H1 (cell line): Measurements from ENCODE around the gene MRPL33. TPM values are rescaled to one million over a fixed set of nuclear protein-coding genes. Genes with fewer than 3 reads are reported as not detected.

Source experiments
- CTCF ChIA-PET: fragments of 300-600 bp; sonication (Branson Sonifier 250); formaldehyde crosslinking; loops from one replicate; lab custom pipeline; 2021; ENCODE audit not compliant: partially characterized antibody; lab: Charles Lee
- POLR2A ChIA-PET: fragments of 300-600 bp; sonication (Branson Sonifier 250); formaldehyde crosslinking; loops from one replicate; lab custom pipeline; 2021; ENCODE audit warnings: inconsistent platforms; ENCODE audit not compliant: partially characterized antibody; lab: Charles Lee
- DNase-seq, 2 experiments: peaks; one replicate each; pipeline versions ENCODE4 v3.0.0 to v3.0.0-alpha.2; 2010 to 2022; ENCODE audit warnings: low spot score in 2 of 2, low read depth in 1 of 2, mixed read lengths in 1 of 2
- FAIRE-seq: peaks from 2 replicates; lab custom pipeline; 2011; peaks lifted over from hg19 to GRCh38; lab: Jason Lieb, UNC
- H2AFZ ChIP-seq: 2 replicates; pipeline ENCODE4 v1.8.1; 2012; ENCODE audit warnings: low read length, inconsistent platforms
- H2AK5ac ChIP-seq: 2 replicates; pipeline ENCODE4 v1.6.1; 2013; ENCODE audit warnings: low read depth, low read length
- H2BK120ac ChIP-seq: replicated peaks from 2 replicates; pipeline ENCODE3; 2013; ENCODE audit warnings: low read depth, low read length, inconsistent platforms
- H2BK12ac ChIP-seq: 2 replicates; pipeline ENCODE4 v1.6.1; 2013; ENCODE audit warnings: low read depth, low read length
- H2BK15ac ChIP-seq: 2 replicates; pipeline ENCODE4 v1.6.1; 2013; ENCODE audit warnings: low read length
- H2BK20ac ChIP-seq: 2 replicates; pipeline ENCODE4 v1.6.1; 2013; ENCODE audit warnings: low read length
- H2BK5ac ChIP-seq: 2 replicates; pipeline ENCODE4 v1.6.1; 2013; ENCODE audit warnings: low read depth, low read length
- H3K14ac ChIP-seq: 2 replicates; pipeline ENCODE4 v1.6.1; 2013; ENCODE audit warnings: inconsistent platforms; ENCODE audit not compliant: insufficient read length
- H3K18ac ChIP-seq: 2 replicates; pipeline ENCODE4 v1.6.1; 2013; ENCODE audit warnings: low read length; ENCODE audit errors: extremely low read depth
- H3K23ac ChIP-seq: 2 replicates; pipeline ENCODE4 v1.6.1; 2013; ENCODE audit warnings: inconsistent platforms; ENCODE audit not compliant: insufficient read length
- H3K23me2 ChIP-seq: 2 replicates; pipeline ENCODE4 v1.6.1; 2013; ENCODE audit warnings: low read depth, low read length
- H3K27ac ChIP-seq: 2 replicates; pipeline ENCODE4 v1.6.1; 2011; ENCODE audit warnings: low read depth, low read length, inconsistent platforms
- H3K27me3 ChIP-seq, 4 experiments: replicated peaks in 1 of 4; 1 replicate in 1 of 4; 2 replicates in 3 of 4; pipeline versions ENCODE4 v1.6.1 to v1.8.1; 2011 to 2013; ENCODE audit warnings: low read length in 3 of 4, mild to moderate bottlenecking in 3 of 4, inconsistent platforms in 2 of 4, mixed read lengths in 2 of 4, moderate library complexity in 1 of 4; ENCODE audit not compliant: control insufficient read depth in 3 of 4, insufficient read depth in 3 of 4; ENCODE audit errors: extremely low read depth in 1 of 4
- H3K36me3 ChIP-seq, 4 experiments: 2 replicates each; pipeline versions ENCODE4 v1.6.1 to v1.8.1; 2011 to 2013; ENCODE audit warnings: mild to moderate bottlenecking in 4 of 4, low read length in 3 of 4, moderate library complexity in 2 of 4, control low read depth in 1 of 4, inconsistent platforms in 1 of 4; ENCODE audit not compliant: insufficient read depth in 4 of 4, control insufficient read depth in 2 of 4
- H3K4ac ChIP-seq: replicated peaks from 2 replicates; pipeline ENCODE3; 2013; ENCODE audit warnings: low read length, low read depth, mixed read lengths, inconsistent platforms; ENCODE audit not compliant: insufficient read length
- H3K4me1 ChIP-seq, 4 experiments: replicated peaks in 1 of 4; 1 replicate in 1 of 4; 2 replicates in 3 of 4; pipeline versions ENCODE4 v1.6.1 to v1.8.1; 2011 to 2013; ENCODE audit warnings: low read length in 3 of 4, inconsistent platforms in 2 of 4, mixed read lengths in 1 of 4; ENCODE audit not compliant: insufficient read depth in 4 of 4, control insufficient read depth in 3 of 4
- H3K4me2 ChIP-seq, 2 experiments: 2 replicates each; pipeline versions ENCODE4 v1.6.1 to v1.8.1; 2011 to 2013; ENCODE audit warnings: low read depth in 2 of 2, low read length in 2 of 2, control low read depth in 1 of 2, inconsistent platforms in 1 of 2, mild to moderate bottlenecking in 1 of 2; ENCODE audit not compliant: insufficient read depth in 1 of 2
- H3K4me3 ChIP-seq, 4 experiments: fragments of 200-600, 300-600 bp in 1 of 4; sonication (generic), shearing (Covaris generic), sonication (Bioruptor Twin) in 1 of 4; 2 replicates each; pipeline versions ENCODE4 v1.5.1 to v1.8.1; 2011 to 2016; ENCODE audit warnings: low read length in 4 of 4, low read depth in 3 of 4, control low read depth in 2 of 4, inconsistent platforms in 2 of 4, mild to moderate bottlenecking in 2 of 4, mixed read lengths in 1 of 4, moderate library complexity in 1 of 4; ENCODE audit not compliant: insufficient read depth in 2 of 4; ENCODE audit errors: extremely low read depth in 1 of 4
- H3K56ac ChIP-seq: replicated peaks from 2 replicates; pipeline ENCODE3; 2013; ENCODE audit warnings: low read depth, mild to moderate bottlenecking, mixed read lengths, low read length, inconsistent platforms; ENCODE audit not compliant: insufficient read length
- H3K79me1 ChIP-seq: 2 replicates; pipeline ENCODE4 v1.6.1; 2013; ENCODE audit warnings: low read depth, low read length, control low read depth
- H3K79me2 ChIP-seq, 2 experiments: 2 replicates each; pipeline versions ENCODE4 v1.6.1 to v1.8.1; 2012 to 2013; ENCODE audit warnings: low read length in 2 of 2, mild to moderate bottlenecking in 2 of 2, inconsistent platforms in 1 of 2; ENCODE audit not compliant: insufficient read depth in 2 of 2, control insufficient read depth in 1 of 2
- H3K9ac ChIP-seq, 4 experiments: replicated peaks in 1 of 4; 1 replicate in 1 of 4; 2 replicates in 3 of 4; pipeline versions ENCODE4 v1.6.1 to v1.8.1; 2011 to 2013; ENCODE audit warnings: low read depth in 3 of 4, low read length in 3 of 4, control low read depth in 2 of 4, mild to moderate bottlenecking in 2 of 4, moderate library complexity in 2 of 4, inconsistent platforms in 1 of 4; ENCODE audit errors: extremely low read depth in 1 of 4
- H3K9me3 ChIP-seq, 2 experiments: 2 replicates each; pipeline versions ENCODE4 v1.6.1 to v1.8.1; 2012 to 2013; ENCODE audit warnings: mild to moderate bottlenecking in 2 of 2, moderate library complexity in 2 of 2, control low read depth in 1 of 2, inconsistent platforms in 1 of 2, low read depth in 1 of 2, low read length in 1 of 2, mixed read lengths in 1 of 2; ENCODE audit not compliant: insufficient read depth in 2 of 2
- H4K20me1 ChIP-seq, 2 experiments: replicated peaks in 1 of 2; 2 replicates each; pipeline versions ENCODE3 to v1.8.1; 2011 to 2013; ENCODE audit warnings: inconsistent platforms in 2 of 2, low read length in 2 of 2, mild to moderate bottlenecking in 1 of 2; ENCODE audit not compliant: insufficient read depth in 2 of 2, control insufficient read depth in 1 of 2
- H4K5ac ChIP-seq: 2 replicates; pipeline ENCODE4 v1.6.1; 2013; ENCODE audit warnings: low read length, low read depth, mixed read lengths, inconsistent platforms; ENCODE audit not compliant: insufficient read length
- H4K8ac ChIP-seq: 2 replicates; pipeline ENCODE4 v1.8.0; 2013; ENCODE audit warnings: mild to moderate bottlenecking, moderate library complexity, low read length, inconsistent platforms; ENCODE audit not compliant: insufficient read depth; ENCODE audit errors: extremely low read depth
- H4K91ac ChIP-seq: replicated peaks from 2 replicates; pipeline ENCODE3; 2013; ENCODE audit warnings: low read length, mixed read lengths, inconsistent platforms; ENCODE audit not compliant: insufficient read length
- CTBP2 ChIP-seq: IDR thresholded peaks from 2 replicates; pipeline ENCODE4 v1.7.0; 2011; ENCODE audit warnings: borderline replicate concordance, mild to moderate bottlenecking, moderate library complexity, mixed read lengths, low read length; ENCODE audit not compliant: insufficient read depth, insufficient read length
- KDM5A ChIP-seq: fragments of 200-600 bp; IDR thresholded peaks from 2 replicates; pipeline ENCODE4 v1.7.1; 2012; ENCODE audit warnings: mild to moderate bottlenecking, low read length, inconsistent platforms, mixed read lengths
- POU5F1 ChIP-seq: IDR thresholded peaks from 2 replicates; pipeline ENCODE4 v1.6.1; 2011; ENCODE audit warnings: low read depth, mild to moderate bottlenecking, low read length, moderate library complexity
- WGBS, 2 experiments: shearing (Covaris generic) in 1 of 2; methylation state at CpG; one replicate each; pipeline versions ENCODE4 v1.1.6 to v1.1.7; 2013 to 2015; ENCODE audit warnings: low lambda C conversion rate in 2 of 2, mixed read lengths in 2 of 2, inconsistent platforms in 1 of 2, low coverage in 1 of 2, missing lambda C conversion rate in 1 of 2; ENCODE audit not compliant: insufficient replicate concordance in 2 of 2, insufficient coverage in 1 of 2, insufficient read length in 1 of 2; ENCODE audit errors: extremely low coverage in 1 of 2, missing lambda C conversion rate in 1 of 2; 5-methylcytosine and 5-hydroxymethylcytosine counted together
- polyA plus RNA-seq, 7 experiments: library from polyadenylated mRNA; depleted of rRNA in 3 of 7; stranded (reverse) in 5 of 7; unstranded in 2 of 7; fragments of >200 nt in 5 of 7; fragments of 200-250 nt in 2 of 7; gene quantifications; 1 replicate in 5 of 7; 2 replicates in 1 of 7; 4 replicates in 1 of 7; pipeline versions ENCODE4 v1.2.1 to v1.2.3, GENCODE V29; 2011 to 2013; ENCODE audit warnings: missing spikeins in 2 of 7, mixed read lengths in 2 of 7
- total RNA-seq: library from RNA; stranded (reverse); fragmentation: NEBNext Ultra II Directional; extraction: Animal tissue kit (Norgen Biotek cat#: 25700); gene quantifications from 2 replicates; pipeline ENCODE4 v1.2.1, GENCODE V29; 2021

The MRPL33 gene
- total and polyA plus RNA-seq, 2 of the 8 experiments (the other 6 are each of a cell fraction or from before 2014, with no cell fraction given) = 24.3 to 62.9 TPM

DNA sequence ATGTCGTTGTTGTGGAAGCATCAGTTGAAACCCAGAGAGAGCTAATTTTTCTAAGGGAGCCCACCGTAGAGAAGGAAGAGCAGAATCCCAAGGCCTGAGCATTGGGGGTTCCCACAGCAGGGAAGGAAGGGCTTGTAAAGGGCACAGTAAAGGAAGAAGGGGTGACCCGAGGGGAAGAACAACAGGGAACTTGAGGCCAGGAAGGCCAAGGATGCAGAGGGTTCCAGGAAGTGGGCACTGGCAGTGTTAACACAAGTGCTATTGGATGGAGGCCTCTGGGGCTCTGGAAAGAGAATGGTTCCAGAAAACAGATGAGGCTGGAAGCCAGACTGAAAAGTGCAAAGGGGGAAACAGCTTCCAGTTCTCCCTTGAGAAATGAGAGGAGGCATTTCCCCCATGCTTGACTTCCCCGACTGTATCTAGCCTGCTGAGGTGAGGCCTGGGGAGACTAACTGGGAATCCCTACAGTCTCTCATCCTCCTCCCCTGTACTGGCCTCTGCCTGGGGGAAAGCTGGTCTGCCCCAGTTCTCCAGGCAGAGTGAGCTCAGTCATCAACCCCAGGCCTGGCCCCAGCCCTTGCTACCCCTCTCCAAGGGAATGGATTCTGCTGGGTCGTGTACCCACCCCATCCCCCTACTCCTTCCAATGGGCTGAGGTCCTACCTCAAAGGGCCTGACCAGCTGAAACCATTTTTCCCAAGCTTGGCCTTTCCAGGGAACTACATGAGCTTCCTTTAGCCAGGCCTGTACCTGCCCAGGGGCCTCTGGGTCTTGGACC lies 43.2 kb upstream of the MRPL33 start:
- Histone ChIP-seq H3K9me3 (no peaks in the 10 kb centered on the region), H3K18ac (peak overlapping the region; percentile 48; the same call in 1 of the 2 replicates), H3K4me1 (peaks cover 8 to 19% (median 10%) of the 10 kb centered on the region in 4 experiments), H3K27ac (no peak overlapping the region), H2BK5ac (no peak overlapping the region), H3K79me1 (no peaks in the 10 kb centered on the region), H3K23ac (no peak overlapping the region), H3K4me2 (no peak overlapping the region), H4K20me1 (no peaks in the 10 kb centered on the region), H3K79me2 (no peaks in the 10 kb centered on the region), H3K36me3 (no peaks in the 10 kb centered on the region), H3K4me3 (no peak overlapping the region), H4K5ac (no peak overlapping the region), H2AK5ac (no peak overlapping the region), H3K27me3 (no peaks in the 10 kb centered on the region; a peak in 1 of 7 replicates)
- no peak for FAIRE-seq
- 80% methylated on average over 5 of the region's 5 CpGs; no CpG with 5 or more reads in 1 of the 2 experiments for WGBS, 2 experiments
- TF ChIP-seq KDM5A (no peak), CTBP2 (no peak), POU5F1 (no peak)
- TF ChIP-seq, all 59 proteins: peak for 0
- POLR2A ChIA-PET = interaction anchor here (2.2 to 3.2 kb wide), 2 partner anchors 8 to 24 kb away, joined by 6 to 18 read pairs; no protein-coding TSS in a partner anchor
- Histone ChIP-seq H3K14ac (no peak overlapping the region), H3K23me2 (no peaks in the 10 kb centered on the region), H2BK120ac (no peak overlapping the region), H2BK12ac (no peak overlapping the region), H4K8ac (peak overlapping the region; percentile 22; the same call in 1 of the 2 replicates), H3K9ac (no peak overlapping the region), H2BK15ac (no peak overlapping the region), H4K91ac (no peak overlapping the region), H3K56ac (no peak overlapping the region), H2AFZ (no peak overlapping the region), H2BK20ac (no peak overlapping the region), H3K4ac (no peak overlapping the region)
- CTCF ChIA-PET = interaction anchor here (0.5 to 1.5 kb wide), 4 partner anchors 11 to 579 kb away, joined by 3 to 4 read pairs (median 3); no protein-coding TSS in a partner anchor
- DNase-seq = no peak
